Measurements from ENCODE around the gene MAP3K7CL.
A peak's percentile ranks its signal among the peaks of the same experiment; 100 is the strongest.
"Not testable (repeated sequence)": the region's sequence is repeated elsewhere in the genome, so short reads cannot be mapped to it uniquely, and the experiment has no call there.

Gene MAP3K7CL

DNA sequence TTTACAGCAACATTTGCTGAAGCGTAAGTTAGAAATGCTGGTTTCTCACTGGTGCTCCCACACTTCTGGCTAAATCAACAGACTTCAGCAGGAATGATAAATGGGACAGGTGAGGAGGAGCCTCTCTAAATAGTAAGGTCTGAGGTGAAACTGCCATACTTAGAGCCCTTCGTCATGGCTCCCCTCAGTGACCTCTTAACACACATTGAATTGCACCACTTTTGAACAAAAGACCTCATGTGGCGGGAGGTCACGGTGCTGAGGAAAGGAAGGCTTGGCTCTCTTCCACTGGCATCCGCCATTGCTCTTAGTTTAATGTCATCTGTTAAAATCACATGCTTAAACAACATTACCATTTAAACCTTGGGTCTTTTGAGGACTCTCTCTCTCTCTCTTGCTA, 3.4 kb downstream of the MAP3K7CL start:
- DNase-seq = no peak

DNA sequence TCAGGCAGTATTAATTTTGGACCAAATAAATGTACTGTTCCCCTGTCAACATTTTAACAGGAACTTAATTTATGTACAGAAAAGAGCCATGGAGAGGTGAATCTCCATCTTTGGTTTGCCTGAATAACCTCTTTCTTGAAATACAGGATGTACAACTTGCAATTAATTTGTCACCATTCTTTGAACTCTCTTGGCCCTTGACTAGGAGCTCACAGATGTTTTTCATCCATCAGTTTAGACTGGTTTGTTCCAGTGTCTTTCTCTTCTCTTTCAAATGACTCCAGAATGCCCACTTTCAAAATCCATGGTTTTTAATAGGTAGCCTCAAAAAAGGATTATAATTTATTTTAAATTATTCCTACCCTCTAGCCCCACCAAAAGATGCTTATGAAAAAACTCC, 5.0 kb downstream of the MAP3K7CL start:
- DNase-seq = no peak

DNA sequence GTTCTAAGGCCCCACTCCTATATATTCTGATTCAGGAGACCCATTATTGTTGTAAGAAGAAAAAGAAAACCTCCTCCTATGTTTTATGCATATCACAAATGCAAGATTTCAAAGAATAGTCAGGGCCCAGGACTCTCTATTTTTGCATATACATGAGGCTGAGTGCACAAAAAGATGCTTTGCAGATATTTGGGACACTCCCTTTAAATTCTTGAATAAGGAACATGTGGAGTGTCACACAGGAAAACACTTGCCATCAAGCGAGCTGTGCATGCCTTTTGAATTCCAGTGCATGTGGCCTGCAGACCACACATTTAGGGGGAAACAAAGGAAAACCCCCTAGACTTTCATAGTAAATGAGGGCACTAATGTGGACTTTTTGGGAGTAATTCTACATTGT, 5.6 kb downstream of the MAP3K7CL start:
- no peak for DNase-seq

DNA sequence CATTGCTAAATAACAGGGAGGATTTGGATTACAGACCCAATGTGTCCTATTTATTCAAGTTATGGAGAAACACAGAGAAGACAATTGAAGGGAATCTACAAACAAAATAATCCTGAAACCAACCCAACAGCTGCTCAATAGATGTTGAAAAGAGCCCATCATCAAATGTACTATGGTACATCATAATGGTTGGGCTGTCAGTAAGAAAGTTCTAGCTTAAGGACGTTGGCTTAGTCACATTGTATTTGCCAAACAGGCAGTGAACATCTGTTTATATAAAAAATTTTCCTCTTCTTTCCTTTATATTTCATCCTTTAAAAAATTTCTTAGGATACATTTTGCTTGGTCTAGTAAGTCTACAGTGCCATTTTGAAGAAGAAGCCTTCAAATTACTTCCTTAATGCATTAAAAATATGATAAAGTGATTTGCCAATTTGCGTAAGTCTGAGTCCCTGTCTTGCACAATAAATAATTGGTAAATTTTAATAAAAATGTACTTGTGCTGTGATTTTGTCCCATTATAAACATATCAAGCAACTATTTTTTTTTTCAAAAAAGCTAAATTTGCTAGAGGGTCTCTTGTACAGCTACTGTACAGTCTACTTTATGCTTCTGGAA, 14.4 kb downstream of the MAP3K7CL start:
- DNase-seq = peak; percentile 34

DNA sequence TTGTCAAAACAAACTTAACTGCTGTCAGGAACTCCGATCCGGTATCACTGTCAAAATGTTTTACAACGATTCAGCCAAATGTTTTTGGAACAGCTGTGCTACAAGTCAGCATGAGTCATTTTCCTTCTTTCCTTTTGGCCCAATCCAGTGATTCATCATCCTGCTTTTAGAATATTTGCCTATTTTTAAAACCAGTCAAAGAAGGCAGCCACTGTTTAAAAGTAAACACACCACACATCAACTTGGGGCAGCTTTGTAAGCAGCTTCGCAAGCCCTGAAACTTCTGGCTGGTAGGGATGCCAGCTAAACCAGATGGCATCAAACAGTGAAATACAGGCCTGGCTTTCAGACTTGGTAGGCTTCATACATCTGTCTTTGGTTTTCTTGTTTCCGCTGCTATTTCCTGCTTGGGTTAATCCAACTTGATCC, 14.9 kb downstream of the MAP3K7CL start:
- peak; percentile 92 for DNase-seq

DNA sequence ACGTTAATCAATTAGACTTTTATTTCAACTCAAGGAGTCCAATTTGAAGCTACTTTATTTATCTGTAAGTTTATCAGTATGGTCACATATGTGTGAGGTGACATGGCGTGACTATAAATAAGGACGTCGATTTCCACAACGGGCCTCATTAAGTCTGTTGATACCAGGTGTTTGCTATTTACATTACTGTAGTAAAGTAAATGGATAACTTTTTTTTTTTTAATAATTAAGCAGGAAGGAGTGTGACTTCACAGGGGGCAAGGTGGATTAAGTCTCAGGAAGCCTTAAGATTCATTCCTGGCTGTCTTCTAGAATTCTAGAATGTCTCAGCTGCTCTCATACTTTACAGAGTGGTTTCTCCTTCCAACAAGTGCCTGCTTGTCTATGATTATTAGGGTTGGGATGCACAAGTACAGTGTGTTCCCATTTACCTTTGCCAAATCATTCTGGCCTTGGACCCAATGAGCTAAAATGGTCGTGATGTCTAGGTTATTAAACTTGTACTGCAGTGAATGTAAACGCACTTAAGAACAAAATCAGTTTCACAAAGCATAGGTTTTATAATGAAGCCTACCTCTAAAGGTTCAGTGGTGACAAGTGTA, 15.5 kb downstream of the MAP3K7CL start:
- no peak for DNase-seq

DNA sequence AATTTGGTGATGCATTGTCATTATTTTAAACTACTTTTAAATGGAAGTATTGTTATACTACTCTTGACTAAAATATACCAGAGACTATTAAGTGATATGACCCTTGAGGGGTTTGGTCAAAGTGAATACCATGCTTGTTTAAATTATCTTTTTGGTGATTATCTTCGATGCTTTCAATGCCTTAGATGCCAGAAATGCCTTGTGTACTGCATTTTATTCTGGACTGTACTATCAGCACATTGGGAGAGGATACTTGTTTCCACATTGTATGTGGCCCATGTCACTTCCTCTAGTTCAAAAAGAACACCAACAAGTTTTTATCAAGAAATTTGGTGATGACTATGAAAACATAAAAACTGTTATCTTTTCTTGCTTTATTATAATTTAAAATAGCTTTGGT, 16.3 kb downstream of the MAP3K7CL start:
- peak; percentile 22 for DNase-seq

DNA sequence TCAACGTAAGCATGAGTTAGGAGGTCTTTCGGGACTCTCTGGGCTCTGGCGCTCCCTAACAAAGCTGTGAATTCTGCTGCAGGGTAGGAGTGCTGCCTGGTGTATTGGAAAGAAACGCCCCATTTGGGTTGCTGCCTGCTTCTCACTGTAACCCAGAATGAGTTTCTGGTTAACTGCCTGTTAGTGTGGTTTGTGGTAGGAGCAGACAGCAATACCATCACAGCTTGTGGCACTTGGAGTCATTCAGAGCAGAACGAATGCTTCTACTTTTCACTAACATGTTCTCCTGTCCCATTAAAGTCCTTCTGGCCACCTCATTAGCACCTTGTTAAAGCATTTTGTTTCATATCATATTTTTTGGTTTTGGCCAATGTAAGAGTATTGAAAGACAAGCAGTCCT, 18.1 kb downstream of the MAP3K7CL start:
- DNase-seq = peak; percentile 55

DNA sequence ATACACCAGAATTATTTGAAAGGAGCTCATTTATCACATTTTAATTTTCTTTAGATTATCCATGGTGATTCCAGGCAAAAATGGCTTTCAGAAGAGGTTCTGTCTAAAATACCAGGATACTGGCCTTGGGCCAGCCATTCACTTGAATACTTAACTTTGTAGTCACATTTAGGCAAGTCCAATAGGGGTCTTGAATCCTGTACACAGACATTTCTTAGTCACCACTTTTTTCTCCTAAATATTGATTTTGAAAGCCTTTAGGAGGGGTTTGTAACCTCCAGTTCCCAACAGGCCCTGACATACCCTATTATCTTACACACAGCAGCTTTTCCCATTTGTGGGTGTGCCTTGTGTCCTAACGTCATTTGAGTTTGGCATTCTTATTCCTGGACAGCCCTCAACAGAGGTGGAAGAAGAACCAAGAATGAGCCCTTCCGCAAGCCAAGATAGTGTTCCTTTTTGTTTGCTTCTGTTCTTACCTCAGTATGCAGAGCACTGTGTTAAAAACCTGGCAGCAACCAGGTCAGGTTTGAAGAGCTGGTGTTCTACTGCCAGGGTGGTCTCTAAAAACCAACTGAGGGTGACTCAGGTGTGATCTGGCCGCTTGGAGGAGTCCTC, 19.5 kb downstream of the MAP3K7CL start:
- peak; percentile 70 for DNase-seq

DNA sequence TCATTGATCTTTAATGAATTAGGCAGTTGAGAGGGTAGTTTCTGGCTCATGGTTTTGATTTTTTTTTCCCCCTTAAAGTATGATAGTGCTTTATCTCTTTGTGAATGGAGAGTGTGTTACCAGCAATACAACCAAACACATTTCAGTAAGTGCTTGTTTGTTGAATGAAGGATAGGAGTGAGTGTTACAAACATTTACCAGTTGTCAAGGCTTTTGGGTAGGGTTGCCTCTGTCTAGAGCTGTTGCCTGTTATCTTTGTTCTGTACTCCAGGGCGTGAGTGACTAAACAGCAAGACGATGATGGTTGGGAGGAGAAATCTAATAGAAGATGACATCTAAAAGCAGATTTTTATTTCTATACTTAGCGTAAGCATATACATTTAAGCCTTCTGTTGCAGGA, 21.5 kb downstream of the MAP3K7CL start:
- DNase-seq = no peak

DNA sequence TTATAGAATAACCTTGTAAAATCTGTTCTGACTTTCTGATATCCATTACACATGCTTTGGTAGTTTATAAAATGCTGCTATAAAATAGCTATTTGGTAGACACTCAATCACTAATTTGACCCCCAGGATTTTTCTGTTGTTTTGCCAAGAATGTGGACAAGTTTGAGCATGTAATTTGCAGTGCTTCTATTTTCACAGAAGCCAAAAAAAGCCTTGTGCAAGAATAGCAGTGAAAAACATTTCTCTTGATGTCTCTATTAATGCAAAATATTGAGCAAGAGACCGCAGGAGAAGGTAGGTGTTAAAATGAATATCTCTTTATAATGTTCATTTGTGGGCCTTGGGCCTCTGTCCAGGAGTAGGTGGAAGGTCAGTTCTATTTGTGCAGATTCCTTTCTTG, 22.5 kb downstream of the MAP3K7CL start:
- no peak for DNase-seq

DNA sequence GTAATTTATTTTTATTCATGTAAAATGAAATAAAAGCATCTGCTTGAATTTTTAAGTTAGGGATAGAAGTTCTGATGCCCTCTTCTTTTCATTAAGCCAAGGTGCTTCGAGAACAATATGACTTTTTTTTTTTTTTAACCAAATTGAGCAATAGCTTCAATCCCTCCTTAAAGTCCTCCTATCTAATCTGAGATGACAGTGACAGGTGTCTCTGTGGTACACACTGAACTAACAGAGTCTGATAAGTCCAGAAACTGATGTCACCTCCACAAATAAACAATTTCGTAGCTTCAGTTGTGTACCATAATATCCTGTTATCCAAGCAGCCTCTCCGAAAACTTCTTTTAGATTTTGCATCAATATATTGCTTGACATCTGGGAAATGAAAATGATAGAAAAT, 23.8 kb downstream of the MAP3K7CL start:
- DNase-seq = no peak

DNA sequence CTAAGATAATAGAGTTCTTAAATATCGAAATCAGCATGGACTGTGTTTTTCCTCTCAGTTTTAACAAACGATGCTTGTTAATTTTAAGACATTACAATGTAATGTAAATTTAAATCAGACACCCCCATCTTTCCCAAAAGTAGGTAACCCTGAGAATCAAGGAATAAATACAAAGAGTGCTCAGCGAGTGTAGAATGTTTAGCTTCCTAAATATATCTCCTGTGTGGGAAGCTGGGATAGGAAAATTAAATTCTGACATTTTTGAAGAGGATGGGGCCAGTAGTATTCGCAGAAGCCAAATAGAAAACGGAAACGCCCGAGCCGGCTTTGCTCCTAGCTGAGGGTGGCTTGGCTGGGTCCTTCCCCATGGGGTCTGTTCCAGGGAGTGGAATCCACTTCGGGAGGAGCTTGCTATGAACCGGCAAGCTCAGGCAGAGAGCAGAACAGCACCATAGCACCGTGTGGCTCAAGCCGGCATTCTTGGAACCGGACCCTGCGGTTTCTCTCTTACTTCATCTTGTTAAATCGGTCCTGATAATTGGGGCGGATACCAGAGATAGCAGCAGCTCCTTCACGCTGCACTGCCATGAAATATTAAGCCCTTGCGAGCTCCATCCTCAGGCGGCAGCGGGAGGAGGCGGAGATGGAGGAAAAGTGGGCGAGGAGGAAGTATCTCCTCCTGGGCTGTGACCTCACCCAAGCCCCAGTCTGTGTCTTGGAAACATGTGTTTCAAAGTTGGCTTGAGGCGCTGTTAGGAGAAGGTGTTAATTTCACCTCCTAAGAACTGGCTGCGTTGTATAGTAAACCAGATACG, 24.9 kb downstream of the MAP3K7CL start:
- DNase-seq = peak; percentile 82

DNA sequence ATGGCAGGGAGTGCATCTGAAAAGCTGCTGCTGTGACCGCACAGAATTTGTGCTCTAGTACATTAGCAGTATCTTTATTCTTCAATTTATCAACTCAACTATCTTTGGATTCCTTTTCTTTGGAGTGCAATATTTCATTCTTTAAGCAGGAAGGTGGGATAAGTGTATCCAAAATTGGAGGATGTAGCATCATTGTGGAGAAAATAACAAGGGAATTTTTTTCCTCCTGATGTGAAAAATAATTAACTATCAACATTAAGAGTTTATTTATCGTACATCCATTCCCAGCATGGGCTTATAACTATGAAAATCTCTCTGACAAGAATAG, 25.5 kb downstream of the MAP3K7CL start:
- DNase-seq = no peak

DNA sequence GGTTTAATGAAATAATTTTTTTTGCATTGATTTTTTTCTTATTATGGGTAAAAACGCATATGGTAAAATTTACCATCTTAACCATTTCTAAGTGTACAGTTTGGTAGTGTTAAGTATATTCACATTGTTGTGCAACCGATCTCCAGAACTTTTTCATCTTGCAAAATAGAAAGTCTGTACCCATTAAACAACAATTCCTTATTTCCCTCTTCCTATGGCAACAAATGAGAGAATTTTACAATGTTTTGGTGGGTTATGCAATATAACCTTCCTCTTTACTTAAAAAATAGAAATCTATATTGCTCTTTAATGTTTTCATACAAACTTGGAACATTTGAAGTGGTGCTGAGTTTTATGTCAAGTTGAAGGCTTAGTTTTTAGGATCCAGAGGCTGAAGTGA, 26.6 kb downstream of the MAP3K7CL start:
- no peak for DNase-seq

DNA sequence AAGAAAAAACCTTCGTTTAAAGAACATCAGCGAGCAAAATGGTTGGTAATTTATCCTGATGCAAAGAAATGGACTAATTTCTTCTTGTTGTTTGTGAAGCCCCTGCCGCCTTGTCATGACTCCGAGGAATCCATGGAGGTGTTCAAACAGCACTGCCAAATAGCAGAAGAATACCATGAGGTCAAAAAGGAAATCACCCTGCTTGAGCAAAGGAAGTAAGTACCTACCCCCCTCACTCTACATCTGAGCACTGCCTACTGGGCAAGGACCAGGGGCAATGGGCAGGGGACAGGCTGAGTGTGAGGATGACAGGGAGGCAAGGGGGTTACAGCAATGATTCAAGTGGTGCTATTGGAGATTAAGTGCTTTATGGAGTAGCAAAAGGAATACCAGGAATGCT, 29.4 kb downstream of the MAP3K7CL start:
- DNase-seq = no peak

DNA sequence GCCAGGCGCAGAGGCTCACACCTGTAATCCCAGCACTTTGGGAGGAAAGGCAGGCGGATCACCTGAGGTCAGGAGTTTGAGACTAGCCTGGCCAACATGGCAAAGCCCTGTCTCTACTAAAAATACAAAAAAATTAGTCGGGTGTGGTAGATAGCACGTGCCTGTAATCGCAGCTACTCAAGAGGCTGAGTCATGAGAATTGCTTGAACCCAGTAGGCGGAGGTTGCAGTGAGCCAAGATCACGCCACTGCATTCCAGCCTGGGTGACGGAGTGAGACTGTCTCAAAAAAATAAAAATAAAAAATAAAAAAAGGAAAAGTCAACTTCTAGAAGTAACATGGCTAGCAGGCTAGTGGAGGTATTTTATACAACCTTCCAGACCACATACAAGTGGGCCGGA, 32.4 kb downstream of the MAP3K7CL start:
- DNase-seq = peak; percentile 88

DNA sequence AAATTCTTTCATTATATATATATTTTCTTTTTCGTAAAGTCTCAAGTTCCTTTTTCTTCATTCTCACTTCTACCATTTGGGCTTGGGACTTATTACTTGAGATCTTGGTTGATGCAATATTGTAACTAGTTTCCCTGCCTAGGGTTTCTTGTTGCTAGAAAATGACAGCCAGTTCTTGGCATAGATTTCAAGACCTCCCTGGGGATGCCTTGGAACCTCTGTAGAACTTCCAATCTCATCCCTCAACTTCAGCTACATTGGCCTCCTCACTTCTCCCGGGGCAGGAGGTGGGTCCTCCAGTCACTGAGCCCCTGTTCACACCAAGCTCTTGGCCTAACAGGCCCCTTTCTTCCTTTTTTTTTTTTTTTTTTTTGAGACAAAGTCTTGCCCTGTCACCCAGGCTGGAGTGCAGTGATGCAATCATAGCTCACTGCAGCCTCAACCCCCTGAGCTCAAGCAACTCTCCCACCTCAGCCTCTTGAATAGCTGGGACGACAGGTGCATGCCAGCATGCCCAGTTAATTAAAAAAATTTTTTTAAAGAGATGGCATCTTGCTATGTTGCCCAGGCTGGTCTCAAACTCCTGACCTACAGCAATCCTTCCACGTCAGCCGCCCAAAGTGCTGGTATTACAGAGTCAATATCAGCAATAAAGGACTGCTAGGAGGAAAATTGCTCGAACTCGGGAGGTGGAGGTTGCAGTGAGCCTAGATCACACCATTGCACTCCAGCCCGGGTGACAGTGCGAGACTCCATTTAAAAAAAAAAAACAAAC, 33.1 kb downstream of the MAP3K7CL start:
- peak; percentile 40 for DNase-seq

DNA sequence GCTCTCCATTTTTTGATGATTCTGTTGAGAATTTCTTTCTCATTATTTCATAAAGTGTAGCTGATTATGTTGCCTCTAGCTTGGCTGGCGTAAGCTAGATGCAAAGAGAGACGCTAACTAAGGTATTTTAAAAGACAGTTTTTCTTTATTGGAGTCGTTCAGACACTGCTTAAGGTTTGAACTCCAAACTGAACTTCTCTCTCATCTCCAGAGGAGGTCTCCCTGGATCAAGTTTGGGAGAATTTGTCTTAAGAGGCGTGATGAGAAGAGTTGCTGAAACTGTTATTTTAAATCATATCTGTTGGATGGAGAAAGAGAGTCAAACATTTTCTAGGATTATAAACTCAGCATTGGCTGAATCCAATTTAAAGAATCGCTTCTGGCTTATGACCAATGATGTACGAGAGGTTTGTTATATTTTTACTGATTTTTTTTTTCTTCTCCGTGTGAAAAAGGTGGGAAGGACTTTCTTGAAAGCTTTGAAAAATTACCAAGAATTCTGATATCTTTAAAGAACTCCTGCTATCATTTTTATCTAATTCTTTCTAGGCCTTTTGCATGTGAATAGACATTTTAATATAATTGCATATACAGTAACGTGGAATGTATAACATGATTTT, 34.0 kb downstream of the MAP3K7CL start:
- DNase-seq = peak; percentile 86

DNA sequence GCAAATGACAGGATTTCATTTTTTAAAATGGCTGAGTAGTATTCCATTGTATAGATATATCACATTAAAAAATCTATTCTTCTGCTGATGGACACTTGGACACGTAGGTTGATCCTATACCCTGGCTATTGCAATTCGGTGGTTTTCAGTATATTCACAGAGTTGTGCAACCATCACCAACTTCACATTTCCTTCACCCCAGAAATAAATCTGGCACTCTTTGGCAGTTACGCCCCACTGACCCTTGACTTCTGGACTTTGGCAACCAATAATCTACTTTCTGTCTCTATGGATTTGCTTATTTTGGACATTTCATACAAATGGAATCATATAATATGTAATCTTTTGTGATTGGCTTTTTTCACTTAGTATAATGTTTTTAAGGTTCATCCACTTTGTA, 35.9 kb downstream of the MAP3K7CL start:
- DNase-seq = no peak

DNA sequence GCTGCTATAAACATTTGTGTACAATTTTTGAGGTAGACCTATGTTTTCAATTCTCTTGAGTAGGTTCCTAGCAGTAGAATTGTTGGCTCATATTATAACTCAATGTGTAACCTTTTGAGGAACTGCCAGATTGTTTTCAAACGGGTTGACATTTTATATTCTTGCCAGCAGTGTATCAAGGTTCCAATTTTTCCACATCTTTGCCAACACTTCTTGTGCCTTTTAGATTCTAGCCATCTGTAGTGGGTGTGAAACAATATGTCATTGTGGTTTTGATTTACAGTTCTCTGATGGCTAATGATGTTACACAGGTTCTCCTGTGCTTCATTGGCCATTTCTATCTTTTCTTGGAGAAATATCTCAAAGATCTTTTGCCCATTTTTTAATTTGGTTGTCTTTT, 36.4 kb downstream of the MAP3K7CL start:
- no peak for DNase-seq

DNA sequence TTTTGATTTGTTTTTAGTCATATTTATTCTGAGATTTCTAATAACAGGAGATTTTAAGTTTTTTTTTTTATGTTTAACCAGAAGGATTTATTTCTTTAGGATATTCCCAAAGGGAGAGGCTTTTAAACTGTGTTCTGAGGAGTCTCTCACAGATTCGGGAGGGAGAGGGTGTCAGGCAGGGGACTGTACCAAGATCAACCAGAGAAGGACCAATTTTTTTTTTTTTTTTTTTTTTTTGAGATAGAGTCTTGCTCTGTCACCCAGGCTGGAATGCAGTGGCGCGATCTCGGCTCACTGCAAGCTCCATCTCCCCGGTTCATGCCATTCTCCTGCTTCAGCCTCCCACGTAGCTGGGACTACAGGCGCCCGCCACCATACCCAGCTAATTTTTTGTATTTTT, 37.0 kb downstream of the MAP3K7CL start:
- DNase-seq = not testable (repeated sequence)

DNA sequence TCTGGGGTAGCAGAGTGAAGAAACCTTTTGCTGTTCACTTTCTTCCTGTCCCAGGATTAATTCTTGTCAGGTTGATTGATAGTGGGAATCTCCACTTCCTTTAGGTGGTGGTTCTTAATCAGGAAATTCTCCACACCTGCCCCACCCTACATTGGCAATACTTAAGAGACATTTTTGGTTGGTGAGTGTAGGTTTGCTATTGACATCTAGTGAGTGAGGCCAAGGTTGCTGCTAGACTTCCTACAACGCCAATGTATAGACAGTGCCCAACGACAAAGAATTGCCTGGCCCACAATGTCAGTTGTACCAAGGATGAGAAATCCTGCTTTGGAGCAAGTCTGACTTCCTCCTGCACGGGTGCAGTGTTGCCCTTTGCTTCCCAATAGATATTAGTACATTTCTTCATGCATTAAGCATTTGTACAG, 38.5 kb downstream of the MAP3K7CL start:
- no peak for DNase-seq
